AG20443 (cell line): ENCODE measurements around the gene ARSG.
A peak's percentile ranks its signal among the peaks of the same experiment; 100 is the strongest.
"Not testable (repeated sequence)": the region's sequence is repeated elsewhere in the genome, so short reads cannot be mapped to it uniquely, and the experiment has no call there.

Source experiments
- DNase-seq: peaks from one replicate; pipeline ENCODE4 v3.0.0; 2012; ENCODE audit warnings: low spot score, mixed read lengths

The ARSG gene

GRCh38 chr17:68277807-68278206, 13.5 kb upstream of the ARSG start:
- no peak for DNase-seq

DNA sequence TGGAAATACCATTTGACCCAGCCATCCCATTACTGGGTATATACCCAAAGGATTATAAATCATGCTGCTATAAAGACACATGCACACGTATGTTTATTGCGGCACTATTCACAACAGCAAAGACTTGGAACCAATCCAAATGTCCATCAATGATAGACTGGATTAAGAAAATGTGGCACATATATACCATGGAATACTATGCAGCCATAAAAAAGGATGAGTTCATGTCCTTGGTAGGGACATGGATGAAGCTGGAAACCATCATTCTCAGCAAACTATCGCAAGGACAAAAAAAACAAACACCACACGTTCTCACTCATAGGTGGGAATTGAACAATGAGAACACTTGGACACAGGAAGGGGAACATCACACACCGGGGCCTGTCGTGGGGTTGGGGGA, 9.3 kb upstream of the ARSG start:
- not testable (repeated sequence) for DNase-seq

- DNase-seq, result no peak
These were observed 2.9 kb upstream of the ARSG start for GRCh38 chr17:68288375-68288774.

DNA sequence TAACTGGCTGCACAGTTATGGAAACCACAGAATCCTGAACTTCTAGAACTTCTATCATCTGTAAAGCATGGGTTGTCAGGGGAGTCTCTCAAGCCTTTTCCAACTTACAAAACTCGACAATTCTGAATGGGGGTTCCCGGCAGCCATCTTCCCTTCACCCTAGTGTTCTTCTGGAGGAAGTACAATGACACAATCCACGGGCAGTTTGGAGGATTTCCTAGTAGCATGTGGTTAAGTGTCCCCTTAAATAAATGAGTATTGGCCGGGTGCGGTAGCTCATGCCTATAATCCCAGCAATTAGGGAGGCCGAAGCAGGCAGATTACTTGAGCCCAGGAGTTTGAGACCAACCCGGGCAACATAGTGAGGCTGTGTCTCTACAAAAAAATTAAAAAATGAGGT, 2.5 kb upstream of the ARSG start:
- no peak for DNase-seq

GRCh38 chr17:68289473-68289872, 1.8 kb upstream of the ARSG start:
- DNase-seq, result no peak

- no peak for DNase-seq
These were observed 1.4 kb upstream of the ARSG start for GRCh38 chr17:68289936-68290267.

DNA sequence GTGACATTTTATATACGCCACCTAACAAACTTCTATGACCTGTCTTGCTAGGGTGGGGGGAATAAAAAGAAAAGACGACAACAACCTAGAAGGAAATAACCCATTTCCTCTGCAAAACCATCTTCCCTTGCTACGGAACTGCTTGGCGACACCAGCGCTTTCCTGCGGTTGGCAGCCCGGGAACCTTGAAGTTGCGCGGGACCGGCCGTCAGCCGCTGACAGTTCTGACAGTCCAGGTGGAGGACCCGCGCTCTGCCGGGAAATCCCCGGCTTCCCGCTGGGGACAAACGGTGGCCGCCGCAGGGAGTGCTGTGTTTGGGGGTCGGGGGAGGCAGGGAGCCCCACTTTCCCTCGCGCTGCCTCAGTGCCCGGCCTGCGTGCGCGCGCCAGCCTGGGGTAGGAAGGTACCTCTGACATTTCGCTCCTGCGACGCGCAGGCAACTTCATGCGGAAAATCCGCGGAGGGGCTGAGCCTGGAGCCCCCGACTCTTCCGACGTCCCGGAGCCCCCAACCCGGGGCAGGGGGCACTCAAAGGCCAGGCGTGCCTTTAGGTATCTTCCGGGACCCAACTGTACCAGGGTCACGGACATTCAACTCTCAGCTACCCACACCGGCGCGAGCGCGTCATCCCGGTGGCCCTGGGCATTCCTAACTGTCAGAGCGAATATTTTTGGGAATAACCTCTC, 884 bp upstream of the ARSG start:
- peak; percentile 33 for DNase-seq

DNA sequence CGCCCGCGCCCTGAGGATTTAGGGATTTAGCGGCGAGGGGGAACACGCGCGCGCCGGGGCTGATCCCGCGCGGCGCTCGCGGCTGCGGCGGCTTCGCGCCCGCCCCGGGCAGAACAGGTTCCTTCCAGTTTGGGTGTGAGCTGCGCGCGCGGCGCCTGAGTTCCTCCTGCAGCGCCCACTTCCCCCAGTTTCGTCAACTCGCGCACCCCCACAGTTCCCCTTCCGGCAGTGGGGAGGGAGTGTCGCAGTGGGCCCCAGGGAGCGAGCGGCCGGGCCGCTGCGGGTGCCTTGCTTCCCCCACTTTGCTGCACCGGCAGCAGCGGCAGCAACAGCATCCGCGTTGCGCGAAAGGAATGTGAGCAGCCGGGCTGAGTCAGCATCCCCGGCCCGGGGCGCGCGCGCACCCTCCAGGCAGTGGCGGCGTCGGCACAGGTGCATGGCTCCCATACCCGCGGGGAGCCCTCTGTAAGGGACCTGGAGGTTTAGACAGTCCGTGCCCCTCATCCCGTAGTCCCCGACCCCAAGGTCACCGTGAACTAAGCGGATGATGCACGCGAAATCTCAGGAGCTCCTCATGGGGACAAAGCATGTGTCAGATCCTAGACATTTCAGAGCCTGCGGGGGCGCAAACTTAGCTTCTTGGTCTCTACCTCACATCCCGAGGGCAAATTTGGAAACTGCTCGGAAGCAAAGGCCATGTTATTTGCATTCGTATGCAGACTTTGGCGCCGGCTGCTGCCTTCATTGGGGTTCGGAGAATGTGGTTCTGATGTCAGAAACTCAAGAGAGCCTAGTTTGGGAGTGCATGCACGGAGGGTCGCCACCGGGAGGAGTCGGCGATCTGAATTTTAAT, 767 bp downstream of the ARSG start:
- peak; percentile 95 for DNase-seq

- DNase-seq, result no peak
These were observed 1.4 kb downstream of the ARSG start for GRCh38 chr17:68292689-68293040.

GRCh38 chr17:68293490-68294195, 2.3 kb downstream of the ARSG start:
- DNase-seq, result no peak

DNA sequence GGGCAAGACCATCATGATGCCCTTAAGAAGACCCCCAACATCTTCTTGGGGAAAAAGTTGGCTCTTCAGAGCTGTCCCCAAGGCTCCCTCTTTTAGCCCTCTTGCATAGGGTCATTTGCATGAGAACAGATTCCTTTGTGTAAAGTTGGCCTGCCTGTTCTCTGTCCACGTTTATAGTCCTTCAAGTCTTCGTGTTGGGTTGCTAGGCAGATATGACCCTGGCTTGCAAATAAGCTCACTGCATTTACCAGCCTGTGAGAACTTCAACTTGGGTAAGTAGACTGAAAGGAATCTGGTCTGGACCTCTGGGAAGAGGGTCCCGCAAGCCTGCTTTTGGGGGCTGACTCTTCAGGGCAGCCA, 2.9 kb downstream of the ARSG start:
- no peak for DNase-seq

DNA sequence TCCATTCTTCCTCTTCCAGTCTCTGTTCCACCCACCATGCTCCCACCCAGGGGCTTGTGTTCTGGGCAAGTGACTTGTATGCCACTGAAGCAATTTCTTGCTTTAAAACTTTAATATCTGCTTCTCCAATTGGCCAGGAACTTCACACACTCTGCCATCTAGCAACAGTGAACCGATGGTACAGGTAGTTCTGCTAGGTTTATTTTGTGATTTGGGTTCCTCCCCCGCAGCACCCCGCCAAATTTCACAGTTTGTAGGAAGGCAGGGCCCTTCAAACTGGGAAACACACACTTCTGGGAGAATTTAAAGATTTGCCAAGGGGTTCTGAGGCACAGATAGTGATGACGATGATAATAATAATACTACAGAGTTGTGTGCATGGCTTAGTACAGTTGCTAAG, 3.3 kb downstream of the ARSG start:
- no peak for DNase-seq

DNA sequence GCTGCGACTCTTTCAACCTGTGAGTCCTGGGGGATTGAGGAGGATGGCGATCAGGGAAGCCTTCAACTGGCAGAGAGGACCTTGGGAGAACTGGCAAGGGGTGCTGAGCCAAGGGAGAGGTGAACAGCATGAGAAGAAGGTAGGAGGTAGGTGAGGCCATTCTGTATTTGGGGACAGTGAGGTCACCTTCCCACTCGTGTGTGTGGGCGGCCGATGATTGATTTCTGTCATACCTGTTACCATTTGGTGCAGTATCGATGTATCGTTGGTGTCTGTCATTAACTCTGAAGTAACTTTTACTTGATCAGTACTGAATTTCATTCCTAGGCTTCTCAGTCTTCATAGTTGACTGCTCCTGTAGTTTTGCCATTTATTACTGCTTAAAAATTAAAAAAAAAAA, 3.8 kb downstream of the ARSG start:
- DNase-seq, result no peak

DNA sequence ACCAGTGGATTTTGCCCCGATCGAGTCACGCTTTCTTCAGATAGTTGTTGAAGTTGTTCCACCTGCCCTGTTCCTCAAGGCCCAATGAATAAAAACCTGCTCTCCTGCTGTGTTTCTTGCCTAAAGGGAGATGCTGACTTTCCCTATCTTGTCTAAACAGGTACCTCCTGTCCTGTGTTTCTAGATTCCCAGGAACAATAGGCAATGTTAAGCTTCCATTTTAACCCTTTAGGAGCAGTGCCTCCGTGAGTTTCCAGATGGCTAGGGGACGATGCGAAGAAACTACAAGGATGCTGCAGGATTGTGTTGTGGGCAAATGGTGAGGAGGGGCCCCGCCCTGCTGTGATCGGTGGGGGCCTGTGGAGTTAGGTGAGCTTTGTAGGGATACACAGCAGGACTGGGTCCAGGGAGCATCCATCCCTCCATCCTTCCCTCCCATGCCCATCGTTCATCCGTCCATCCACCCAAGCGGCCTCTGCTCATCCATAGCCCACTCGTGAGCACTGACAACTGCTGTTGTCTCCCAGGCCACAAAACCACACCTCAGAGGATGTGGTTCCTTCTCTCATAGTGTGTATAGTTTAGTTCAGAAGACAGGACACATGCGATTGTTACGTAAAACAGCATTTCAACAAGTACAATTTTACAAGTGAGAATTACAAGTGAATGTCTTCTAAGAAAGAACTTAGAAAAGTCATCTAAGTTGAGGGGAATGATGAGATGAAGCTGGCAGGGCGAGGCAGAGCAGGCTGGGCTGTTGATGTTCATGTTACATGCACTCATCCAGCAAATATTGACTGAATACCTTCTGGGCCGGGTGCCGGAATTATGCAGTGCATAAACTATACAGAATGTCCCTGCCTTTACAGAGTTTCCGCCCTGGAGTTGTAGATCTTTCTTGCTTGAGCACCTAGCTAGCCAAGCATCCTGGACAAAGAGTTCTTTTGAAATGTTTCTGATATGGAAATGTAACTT, 5.2 kb downstream of the ARSG start:
- no peak for DNase-seq

DNA sequence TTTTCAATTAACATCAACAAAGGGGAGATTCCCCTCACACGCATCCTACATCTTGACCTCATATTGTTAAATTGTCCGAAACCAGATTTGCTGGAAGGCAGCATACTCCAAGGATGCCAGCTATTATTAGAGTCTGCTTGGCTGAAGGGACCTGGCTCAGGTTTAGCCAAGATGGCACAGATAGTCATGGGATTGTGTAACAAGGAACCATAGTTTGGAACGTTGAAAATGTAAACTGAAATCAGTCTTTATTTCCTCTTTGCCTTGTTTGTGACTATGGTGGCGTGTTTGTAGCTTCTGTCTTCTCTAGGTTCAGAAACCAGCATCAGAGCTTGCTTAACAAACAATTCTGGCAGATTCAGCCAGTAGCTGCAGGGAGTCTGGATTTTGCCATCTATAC, 5.9 kb downstream of the ARSG start:
- DNase-seq, result no peak

GRCh38 chr17:68298601-68299000, 7.3 kb downstream of the ARSG start:
- DNase-seq, result no peak

GRCh38 chr17:68299817-68300216, 8.5 kb downstream of the ARSG start:
- no peak for DNase-seq

DNA sequence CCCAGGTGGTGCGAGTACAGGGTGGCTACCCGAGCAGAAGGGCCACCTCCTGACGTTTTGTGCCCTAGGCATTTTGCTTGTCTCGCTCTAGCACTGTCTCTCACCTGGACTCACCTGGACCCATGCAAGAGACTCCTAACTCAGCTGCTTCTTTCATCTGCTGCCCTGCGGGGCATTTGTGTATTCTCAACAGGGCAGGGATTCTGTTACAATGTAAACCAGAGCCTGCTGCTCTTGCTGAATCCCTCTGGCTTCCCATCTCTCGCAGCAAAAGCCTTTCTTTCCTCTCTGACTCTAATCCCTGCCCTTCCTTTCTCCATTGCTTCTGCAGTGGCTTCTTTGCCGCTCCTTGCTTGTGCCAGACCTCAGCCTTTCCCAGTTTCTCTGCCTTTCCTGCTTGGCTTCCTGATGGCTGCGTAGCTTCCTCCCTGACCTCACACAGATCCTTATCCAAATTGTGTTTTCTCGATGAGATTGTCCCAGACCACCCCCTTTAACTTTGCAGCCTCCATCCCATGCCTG, 10.2 kb downstream of the ARSG start:
- DNase-seq, result no peak

GRCh38 chr17:68302066-68302564, 10.8 kb downstream of the ARSG start:
- no peak for DNase-seq

DNA sequence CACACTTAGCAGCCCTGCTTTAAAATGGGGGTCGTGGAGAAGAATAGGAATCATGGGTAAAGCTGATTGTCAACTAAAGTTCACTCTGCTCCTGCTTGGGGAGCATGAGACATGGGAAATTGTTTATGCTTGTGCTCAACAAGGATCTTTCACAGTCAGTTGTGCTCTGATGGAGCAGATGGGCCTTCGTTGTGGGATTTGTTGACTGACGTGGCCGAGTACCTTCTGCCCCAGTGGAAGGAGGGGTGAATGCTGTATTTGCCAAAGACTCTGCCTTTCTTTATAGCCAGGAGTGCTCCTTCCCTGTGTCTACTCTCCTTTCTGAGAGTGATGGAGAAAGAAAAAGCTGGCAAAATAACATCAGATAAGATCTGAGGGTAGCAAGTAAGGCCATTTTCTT, 11.4 kb downstream of the ARSG start:
- no peak for DNase-seq

DNA sequence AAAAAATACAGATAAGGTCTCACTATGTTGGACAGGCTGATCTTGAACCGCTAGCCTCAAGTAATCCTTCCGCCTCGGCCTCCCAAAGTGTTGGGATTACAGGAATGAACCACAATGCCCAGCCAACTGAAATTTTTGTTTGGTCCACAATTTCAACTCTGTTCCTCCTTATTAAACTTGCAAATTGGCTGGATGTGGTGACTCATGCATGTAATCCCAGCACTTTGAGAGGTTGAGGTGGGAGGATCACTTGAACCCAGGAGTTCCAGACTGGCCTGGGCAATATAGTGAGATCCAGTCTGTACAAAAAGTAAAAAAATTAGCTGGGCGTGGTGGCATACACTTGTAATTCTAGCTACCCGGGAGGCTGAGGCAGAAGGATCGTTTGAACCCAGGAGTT, 13.4 kb downstream of the ARSG start:
- no peak for DNase-seq

GRCh38 chr17:68305142-68305541, 13.8 kb downstream of the ARSG start:
- no peak for DNase-seq
